ENCODE results near the gene FAM13A.

FAM13A gene

DNA sequence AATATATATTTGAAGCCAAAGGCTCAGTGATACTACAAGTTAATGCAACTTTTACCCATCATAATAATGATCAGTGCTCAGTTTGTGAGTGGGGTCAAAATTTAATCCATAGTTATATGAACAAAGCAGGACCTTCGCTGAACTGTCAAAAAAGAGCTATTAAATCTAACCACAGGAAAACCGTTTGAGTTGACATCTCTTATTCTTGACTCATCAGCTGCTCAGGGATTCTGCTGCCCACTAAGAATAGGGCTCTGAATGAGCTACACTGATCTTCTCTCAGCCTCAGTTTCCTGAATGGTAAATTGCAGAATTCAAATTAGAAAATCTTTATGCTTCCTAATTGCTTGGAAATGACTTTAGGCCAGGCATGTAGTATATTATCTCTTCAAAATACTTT lies 314.4 kb downstream of the FAM13A start:
- TF ChIP-seq POLR2AphosphoS5 (IDR thresholded peaks at IDR 0.05; ENCODE audit: low read depth): no peak
- TF ChIP-seq, protein P1, sequence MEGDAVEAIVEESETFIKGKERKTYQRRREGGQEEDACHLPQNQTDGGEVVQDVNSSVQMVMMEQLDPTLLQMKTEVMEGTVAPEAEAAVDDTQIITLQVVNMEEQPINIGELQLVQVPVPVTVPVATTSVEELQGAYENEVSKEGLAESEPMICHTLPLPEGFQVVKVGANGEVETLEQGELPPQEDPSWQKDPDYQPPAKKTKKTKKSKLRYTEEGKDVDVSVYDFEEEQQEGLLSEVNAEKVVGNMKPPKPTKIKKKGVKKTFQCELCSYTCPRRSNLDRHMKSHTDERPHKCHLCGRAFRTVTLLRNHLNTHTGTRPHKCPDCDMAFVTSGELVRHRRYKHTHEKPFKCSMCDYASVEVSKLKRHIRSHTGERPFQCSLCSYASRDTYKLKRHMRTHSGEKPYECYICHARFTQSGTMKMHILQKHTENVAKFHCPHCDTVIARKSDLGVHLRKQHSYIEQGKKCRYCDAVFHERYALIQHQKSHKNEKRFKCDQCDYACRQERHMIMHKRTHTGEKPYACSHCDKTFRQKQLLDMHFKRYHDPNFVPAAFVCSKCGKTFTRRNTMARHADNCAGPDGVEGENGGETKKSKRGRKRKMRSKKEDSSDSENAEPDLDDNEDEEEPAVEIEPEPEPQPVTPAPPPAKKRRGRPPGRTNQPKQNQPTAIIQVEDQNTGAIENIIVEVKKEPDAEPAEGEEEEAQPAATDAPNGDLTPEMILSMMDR (IDR thresholded peaks at IDR 0.05; ENCODE audit: insufficient read depth, low read length): no peak
- TF ChIP-seq SPI1 (IDR thresholded peaks at IDR 0.05; ENCODE audit: borderline replicate concordance, low read depth): no peak
- TF ChIP-seq GABPA (IDR thresholded peaks at IDR 0.05; ENCODE audit: low read depth): no peak
- TF ChIP-seq, protein P2, sequence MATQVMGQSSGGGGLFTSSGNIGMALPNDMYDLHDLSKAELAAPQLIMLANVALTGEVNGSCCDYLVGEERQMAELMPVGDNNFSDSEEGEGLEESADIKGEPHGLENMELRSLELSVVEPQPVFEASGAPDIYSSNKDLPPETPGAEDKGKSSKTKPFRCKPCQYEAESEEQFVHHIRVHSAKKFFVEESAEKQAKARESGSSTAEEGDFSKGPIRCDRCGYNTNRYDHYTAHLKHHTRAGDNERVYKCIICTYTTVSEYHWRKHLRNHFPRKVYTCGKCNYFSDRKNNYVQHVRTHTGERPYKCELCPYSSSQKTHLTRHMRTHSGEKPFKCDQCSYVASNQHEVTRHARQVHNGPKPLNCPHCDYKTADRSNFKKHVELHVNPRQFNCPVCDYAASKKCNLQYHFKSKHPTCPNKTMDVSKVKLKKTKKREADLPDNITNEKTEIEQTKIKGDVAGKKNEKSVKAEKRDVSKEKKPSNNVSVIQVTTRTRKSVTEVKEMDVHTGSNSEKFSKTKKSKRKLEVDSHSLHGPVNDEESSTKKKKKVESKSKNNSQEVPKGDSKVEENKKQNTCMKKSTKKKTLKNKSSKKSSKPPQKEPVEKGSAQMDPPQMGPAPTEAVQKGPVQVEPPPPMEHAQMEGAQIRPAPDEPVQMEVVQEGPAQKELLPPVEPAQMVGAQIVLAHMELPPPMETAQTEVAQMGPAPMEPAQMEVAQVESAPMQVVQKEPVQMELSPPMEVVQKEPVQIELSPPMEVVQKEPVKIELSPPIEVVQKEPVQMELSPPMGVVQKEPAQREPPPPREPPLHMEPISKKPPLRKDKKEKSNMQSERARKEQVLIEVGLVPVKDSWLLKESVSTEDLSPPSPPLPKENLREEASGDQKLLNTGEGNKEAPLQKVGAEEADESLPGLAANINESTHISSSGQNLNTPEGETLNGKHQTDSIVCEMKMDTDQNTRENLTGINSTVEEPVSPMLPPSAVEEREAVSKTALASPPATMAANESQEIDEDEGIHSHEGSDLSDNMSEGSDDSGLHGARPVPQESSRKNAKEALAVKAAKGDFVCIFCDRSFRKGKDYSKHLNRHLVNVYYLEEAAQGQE (IDR thresholded peaks at IDR 0.05; ENCODE audit: insufficient replicate concordance, low read depth): no peak
- Histone ChIP-seq H3K27ac (replicated peaks) (no peak overlapping the region), H3K27me3 (ENCODE audit: insufficient read depth, poor library complexity, severe bottlenecking) (no peaks in the 10 kb centered on the region), H3K4me3 (replicated peaks; ENCODE audit: insufficient read depth, low read length) (no peak overlapping the region)
- DNase-seq (ENCODE audit: low read depth in 1 of 2, low spot score in 1 of 2): no peak

DNA sequence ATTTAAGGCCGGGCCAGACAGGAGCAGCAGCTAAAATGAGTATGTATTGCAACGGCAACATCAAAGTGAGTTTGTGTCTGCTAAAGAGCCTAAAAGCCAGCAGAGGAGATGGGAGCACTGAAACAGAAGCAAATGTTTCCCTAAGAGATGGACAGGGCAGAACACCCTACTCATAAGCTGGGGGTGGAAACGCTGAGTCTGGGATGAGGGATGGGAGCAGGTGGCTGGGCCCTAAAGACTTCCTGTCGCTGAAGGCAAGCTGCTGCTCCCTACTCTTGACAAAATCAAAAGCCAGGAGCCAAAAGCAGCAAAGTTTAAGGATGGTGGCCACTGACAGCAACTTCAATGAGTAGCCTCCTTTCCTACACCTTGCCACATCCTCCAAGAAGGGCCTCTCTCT lies 318.8 kb downstream of the FAM13A start:
- no peak overlapping the region for H3K4me3 ChIP-seq (replicated peaks; ENCODE audit: insufficient read depth, low read length)
- H3K27me3 ChIP-seq (ENCODE audit: insufficient read depth, poor library complexity, severe bottlenecking): no peaks in the 10 kb centered on the region
- no peak for DNase-seq (ENCODE audit: low read depth in 1 of 2, low spot score in 1 of 2)
- H3K27ac ChIP-seq (replicated peaks): no peak overlapping the region
- TF ChIP-seq SPI1 (IDR thresholded peaks at IDR 0.05; ENCODE audit: borderline replicate concordance, low read depth) (no peak), POLR2AphosphoS5 (IDR thresholded peaks at IDR 0.05; ENCODE audit: low read depth) (no peak), GABPA (IDR thresholded peaks at IDR 0.05; ENCODE audit: low read depth) (no peak)
- TF ChIP-seq, protein P1 (IDR thresholded peaks at IDR 0.05; ENCODE audit: insufficient read depth, low read length): no peak
- TF ChIP-seq, protein P2 (IDR thresholded peaks at IDR 0.05; ENCODE audit: insufficient replicate concordance, low read depth): no peak

DNA sequence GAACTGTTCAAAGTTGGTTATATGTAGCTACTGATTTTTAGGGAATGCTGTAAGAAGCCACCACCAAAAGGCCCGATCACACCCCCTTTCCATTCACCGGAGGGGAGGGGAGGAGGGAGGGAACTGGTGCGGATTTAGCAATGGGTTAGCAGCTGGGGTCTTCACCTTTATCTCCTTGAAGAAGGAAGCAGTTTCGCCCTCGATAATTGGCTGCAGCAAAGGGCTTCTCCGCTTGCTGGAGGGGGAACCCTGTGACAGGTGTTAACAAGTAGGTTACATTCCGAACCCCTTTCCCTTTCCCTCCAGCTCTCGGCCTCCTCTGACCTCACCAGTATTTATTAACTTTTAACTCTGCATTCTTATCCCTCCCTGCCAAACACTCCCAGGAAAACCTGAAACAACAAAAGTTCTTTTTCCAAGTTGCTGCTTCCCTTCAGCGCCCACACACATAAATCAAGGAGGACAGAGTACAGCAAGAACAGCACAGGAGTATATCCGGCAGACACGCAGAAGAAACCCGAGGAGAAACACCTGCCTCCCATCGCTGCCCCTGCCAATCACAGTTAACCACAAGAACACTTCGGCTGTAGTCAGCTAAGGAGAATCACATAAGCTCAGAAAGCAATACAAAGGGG lies 319.6 kb downstream of the FAM13A start:
- no peaks in the 10 kb centered on the region for H3K27me3 ChIP-seq (ENCODE audit: insufficient read depth, poor library complexity, severe bottlenecking)
- H3K4me3 ChIP-seq (replicated peaks; ENCODE audit: insufficient read depth, low read length): no peak overlapping the region
- no peak for DNase-seq (ENCODE audit: low read depth in 1 of 2, low spot score in 1 of 2)
- TF ChIP-seq, protein P1 (IDR thresholded peaks at IDR 0.05; ENCODE audit: insufficient read depth, low read length): no peak
- TF ChIP-seq, protein P2 (IDR thresholded peaks at IDR 0.05; ENCODE audit: insufficient replicate concordance, low read depth): no peak
- TF ChIP-seq POLR2AphosphoS5 (IDR thresholded peaks at IDR 0.05; ENCODE audit: low read depth) (no peak), GABPA (IDR thresholded peaks at IDR 0.05; ENCODE audit: low read depth) (no peak), SPI1 (IDR thresholded peaks at IDR 0.05; ENCODE audit: borderline replicate concordance, low read depth) (no peak)
- H3K27ac ChIP-seq (replicated peaks): no peak overlapping the region

All from HL-60 (cell line).